WTC11 (cell line): ENCODE results near the gene KIRREL3.

Source experiments
- CREB1 ChIP-seq: sonication (generic); formaldehyde crosslinking; IDR thresholded peaks from 2 replicates; pipeline ENCODE4 v1.8.0; 2023; ENCODE audit warnings: mild to moderate bottlenecking, missing genetic modification reagents
- ELF4 ChIP-seq: sonication (generic); formaldehyde crosslinking; IDR thresholded peaks from 2 replicates; pipeline ENCODE4 v1.8.1; 2022; ENCODE audit warnings: low read depth, mild to moderate bottlenecking, moderate library complexity, missing genetic modification reagents
- ESRRA ChIP-seq: sonication (generic); formaldehyde crosslinking; IDR thresholded peaks from 2 replicates; pipeline ENCODE4 v1.8.1; 2022; ENCODE audit warnings: mild to moderate bottlenecking, missing genetic modification reagents, borderline replicate concordance
- FOXJ3 ChIP-seq: sonication (generic); formaldehyde crosslinking; IDR thresholded peaks from 2 replicates; pipeline ENCODE4 v1.9.0; 2021; ENCODE audit warnings: missing genetic modification reagents, mild to moderate bottlenecking, borderline replicate concordance
- ZNF423 ChIP-seq: fragments of 250-450 bp; sonication (Bioruptor Pico); IDR thresholded peaks from 2 replicates; pipeline ENCODE4 v2.1.2; 2022; ENCODE audit warnings: mild to moderate bottlenecking, moderate library complexity
- TF ChIP-seq, protein P1 (sequence below): sonication (generic); formaldehyde crosslinking; IDR thresholded peaks from 2 replicates; pipeline ENCODE4 v1.8.0; 2022; ENCODE audit warnings: missing genetic modification reagents
- TF ChIP-seq, protein P2 (sequence below): fragments of 200-600 bp; IDR thresholded peaks from 2 replicates; pipeline ENCODE4 v1.8.0; 2022; ENCODE audit warnings: antibody characterized with exemption
- TF ChIP-seq, protein P3 (sequence below): sonication (generic); formaldehyde crosslinking; IDR thresholded peaks from 2 replicates; pipeline ENCODE4 v1.8.0; 2022; ENCODE audit warnings: mild to moderate bottlenecking, missing genetic modification reagents
- TF ChIP-seq, protein P4 (sequence below): sonication (generic); formaldehyde crosslinking; IDR thresholded peaks from 2 replicates; pipeline ENCODE4 v1.8.0; 2022; ENCODE audit warnings: mild to moderate bottlenecking, missing genetic modification reagents
- TF ChIP-seq, protein P5 (sequence below): sonication (generic); formaldehyde crosslinking; IDR thresholded peaks from 2 replicates; pipeline ENCODE4 v1.8.1; 2023; ENCODE audit warnings: mild to moderate bottlenecking, missing genetic modification reagents, moderate library complexity
- TF ChIP-seq, protein P6 (sequence below): fragments of 250-450 bp; sonication (Bioruptor Pico); IDR thresholded peaks from 2 replicates; pipeline ENCODE4 v1.8.0; 2021; ENCODE audit warnings: mild to moderate bottlenecking
- TF ChIP-seq, protein P7 (sequence below): sonication (generic); formaldehyde crosslinking; IDR thresholded peaks from 2 replicates; pipeline ENCODE4 v1.8.1; 2023; ENCODE audit warnings: mild to moderate bottlenecking, missing genetic modification reagents

DNA sequence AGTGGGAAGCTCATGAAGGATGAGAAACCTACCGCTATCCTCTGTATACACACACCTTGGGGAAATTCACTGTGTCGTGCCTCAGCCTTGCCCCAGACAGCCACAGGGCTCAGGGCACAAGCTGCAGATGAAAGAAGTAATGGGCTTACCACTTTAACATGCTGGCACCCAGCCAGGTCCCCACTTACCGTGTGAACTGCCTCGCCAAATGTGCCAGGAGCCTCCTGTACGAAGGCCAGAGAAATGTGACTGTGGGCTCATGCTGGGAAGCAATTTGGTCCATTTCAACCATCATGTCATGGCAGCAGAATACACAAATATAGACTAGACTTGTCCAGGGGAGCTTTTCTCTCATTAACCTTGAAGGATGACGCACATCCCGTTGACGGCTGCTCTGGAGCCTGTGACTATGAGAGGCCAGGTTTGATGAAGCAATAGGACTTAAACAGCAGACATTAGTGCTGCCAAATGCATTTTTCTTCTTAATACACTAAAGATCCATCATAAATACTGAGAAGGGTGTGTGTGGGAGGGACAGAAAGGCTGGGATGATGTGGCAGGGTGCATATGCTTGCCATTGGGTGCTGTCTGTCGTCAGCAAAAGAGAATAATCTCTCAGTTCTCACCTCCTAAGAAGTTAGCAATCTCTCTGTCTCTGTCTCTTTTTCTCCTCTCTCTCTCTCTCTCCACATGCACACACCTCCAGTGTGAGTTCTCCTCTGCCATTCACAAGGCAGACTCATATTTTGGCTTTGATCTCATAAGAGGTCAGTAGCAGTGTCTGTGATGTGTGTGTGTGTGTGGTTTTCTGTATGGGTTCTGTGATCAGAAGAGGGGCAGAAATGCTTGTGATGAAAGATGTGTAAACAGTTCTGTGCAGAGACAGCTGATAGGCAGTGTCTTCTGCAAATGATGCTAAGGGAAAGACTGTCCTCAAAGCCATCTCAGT, 142.4 kb downstream of the KIRREL3 start:
- TF ChIP-seq, protein P1, sequence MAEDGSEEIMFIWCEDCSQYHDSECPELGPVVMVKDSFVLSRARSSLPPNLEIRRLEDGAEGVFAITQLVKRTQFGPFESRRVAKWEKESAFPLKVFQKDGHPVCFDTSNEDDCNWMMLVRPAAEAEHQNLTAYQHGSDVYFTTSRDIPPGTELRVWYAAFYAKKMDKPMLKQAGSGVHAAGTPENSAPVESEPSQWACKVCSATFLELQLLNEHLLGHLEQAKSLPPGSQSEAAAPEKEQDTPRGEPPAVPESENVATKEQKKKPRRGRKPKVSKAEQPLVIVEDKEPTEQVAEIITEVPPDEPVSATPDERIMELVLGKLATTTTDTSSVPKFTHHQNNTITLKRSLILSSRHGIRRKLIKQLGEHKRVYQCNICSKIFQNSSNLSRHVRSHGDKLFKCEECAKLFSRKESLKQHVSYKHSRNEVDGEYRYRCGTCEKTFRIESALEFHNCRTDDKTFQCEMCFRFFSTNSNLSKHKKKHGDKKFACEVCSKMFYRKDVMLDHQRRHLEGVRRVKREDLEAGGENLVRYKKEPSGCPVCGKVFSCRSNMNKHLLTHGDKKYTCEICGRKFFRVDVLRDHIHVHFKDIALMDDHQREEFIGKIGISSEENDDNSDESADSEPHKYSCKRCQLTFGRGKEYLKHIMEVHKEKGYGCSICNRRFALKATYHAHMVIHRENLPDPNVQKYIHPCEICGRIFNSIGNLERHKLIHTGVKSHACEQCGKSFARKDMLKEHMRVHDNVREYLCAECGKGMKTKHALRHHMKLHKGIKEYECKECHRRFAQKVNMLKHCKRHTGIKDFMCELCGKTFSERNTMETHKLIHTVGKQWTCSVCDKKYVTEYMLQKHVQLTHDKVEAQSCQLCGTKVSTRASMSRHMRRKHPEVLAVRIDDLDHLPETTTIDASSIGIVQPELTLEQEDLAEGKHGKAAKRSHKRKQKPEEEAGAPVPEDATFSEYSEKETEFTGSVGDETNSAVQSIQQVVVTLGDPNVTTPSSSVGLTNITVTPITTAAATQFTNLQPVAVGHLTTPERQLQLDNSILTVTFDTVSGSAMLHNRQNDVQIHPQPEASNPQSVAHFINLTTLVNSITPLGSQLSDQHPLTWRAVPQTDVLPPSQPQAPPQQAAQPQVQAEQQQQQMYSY (CRISPR knock-in tag): no peak
- TF ChIP-seq, protein P2, sequence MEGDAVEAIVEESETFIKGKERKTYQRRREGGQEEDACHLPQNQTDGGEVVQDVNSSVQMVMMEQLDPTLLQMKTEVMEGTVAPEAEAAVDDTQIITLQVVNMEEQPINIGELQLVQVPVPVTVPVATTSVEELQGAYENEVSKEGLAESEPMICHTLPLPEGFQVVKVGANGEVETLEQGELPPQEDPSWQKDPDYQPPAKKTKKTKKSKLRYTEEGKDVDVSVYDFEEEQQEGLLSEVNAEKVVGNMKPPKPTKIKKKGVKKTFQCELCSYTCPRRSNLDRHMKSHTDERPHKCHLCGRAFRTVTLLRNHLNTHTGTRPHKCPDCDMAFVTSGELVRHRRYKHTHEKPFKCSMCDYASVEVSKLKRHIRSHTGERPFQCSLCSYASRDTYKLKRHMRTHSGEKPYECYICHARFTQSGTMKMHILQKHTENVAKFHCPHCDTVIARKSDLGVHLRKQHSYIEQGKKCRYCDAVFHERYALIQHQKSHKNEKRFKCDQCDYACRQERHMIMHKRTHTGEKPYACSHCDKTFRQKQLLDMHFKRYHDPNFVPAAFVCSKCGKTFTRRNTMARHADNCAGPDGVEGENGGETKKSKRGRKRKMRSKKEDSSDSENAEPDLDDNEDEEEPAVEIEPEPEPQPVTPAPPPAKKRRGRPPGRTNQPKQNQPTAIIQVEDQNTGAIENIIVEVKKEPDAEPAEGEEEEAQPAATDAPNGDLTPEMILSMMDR: no peak
- TF ChIP-seq CREB1 (CRISPR knock-in tag): no peak
- TF ChIP-seq, protein P3, sequence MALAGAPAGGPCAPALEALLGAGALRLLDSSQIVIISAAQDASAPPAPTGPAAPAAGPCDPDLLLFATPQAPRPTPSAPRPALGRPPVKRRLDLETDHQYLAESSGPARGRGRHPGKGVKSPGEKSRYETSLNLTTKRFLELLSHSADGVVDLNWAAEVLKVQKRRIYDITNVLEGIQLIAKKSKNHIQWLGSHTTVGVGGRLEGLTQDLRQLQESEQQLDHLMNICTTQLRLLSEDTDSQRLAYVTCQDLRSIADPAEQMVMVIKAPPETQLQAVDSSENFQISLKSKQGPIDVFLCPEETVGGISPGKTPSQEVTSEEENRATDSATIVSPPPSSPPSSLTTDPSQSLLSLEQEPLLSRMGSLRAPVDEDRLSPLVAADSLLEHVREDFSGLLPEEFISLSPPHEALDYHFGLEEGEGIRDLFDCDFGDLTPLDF (CRISPR knock-in tag): no peak
- TF ChIP-seq, protein P4, sequence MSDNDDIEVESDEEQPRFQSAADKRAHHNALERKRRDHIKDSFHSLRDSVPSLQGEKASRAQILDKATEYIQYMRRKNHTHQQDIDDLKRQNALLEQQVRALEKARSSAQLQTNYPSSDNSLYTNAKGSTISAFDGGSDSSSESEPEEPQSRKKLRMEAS (CRISPR knock-in tag): no peak
- TF ChIP-seq, protein P5, sequence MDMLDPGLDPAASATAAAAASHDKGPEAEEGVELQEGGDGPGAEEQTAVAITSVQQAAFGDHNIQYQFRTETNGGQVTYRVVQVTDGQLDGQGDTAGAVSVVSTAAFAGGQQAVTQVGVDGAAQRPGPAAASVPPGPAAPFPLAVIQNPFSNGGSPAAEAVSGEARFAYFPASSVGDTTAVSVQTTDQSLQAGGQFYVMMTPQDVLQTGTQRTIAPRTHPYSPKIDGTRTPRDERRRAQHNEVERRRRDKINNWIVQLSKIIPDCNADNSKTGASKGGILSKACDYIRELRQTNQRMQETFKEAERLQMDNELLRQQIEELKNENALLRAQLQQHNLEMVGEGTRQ (CRISPR knock-in tag): no peak
- no peak for TF ChIP-seq ZNF423
- no peak for TF ChIP-seq ESRRA (CRISPR knock-in tag)
- TF ChIP-seq FOXJ3 (CRISPR knock-in tag): no peak
- TF ChIP-seq, protein P6, sequence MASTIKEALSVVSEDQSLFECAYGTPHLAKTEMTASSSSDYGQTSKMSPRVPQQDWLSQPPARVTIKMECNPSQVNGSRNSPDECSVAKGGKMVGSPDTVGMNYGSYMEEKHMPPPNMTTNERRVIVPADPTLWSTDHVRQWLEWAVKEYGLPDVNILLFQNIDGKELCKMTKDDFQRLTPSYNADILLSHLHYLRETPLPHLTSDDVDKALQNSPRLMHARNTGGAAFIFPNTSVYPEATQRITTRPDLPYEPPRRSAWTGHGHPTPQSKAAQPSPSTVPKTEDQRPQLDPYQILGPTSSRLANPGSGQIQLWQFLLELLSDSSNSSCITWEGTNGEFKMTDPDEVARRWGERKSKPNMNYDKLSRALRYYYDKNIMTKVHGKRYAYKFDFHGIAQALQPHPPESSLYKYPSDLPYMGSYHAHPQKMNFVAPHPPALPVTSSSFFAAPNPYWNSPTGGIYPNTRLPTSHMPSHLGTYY (CRISPR knock-in tag): no peak
- TF ChIP-seq, protein P7, sequence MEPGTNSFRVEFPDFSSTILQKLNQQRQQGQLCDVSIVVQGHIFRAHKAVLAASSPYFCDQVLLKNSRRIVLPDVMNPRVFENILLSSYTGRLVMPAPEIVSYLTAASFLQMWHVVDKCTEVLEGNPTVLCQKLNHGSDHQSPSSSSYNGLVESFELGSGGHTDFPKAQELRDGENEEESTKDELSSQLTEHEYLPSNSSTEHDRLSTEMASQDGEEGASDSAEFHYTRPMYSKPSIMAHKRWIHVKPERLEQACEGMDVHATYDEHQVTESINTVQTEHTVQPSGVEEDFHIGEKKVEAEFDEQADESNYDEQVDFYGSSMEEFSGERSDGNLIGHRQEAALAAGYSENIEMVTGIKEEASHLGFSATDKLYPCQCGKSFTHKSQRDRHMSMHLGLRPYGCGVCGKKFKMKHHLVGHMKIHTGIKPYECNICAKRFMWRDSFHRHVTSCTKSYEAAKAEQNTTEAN (CRISPR knock-in tag): no peak
- no peak for TF ChIP-seq ELF4 (CRISPR knock-in tag)
